ENCODE data around the gene MYO3A. TPM values are rescaled to one million over a fixed set of nuclear protein-coding genes. Genes with fewer than 3 reads are reported as not detected.

The MYO3A gene
- total RNA-seq, 1 experiment from 2014 or later = not detected

DNA sequence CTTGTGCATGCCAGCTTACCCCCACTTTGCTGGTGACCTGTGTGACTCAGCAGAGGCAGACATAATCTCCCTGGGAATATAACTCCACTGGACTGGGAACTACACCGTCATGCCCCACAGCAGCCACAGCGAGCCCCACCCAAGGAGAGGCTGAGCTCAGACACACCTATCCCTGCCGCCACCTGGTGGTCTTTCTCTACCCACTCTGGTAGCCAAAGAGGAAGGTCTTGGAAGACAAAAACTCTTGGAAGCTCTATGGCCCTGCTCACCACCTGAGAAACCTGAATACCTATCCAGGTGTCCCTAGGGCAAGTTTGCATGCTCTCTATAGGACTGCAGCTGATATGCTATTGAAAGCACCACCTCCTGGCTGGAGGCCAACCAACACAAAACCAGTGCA lies 48.1 kb downstream of the MYO3A start:
- Histone ChIP-seq H3K27ac (ENCODE audit: low read length) (no peak overlapping the region), H3K4me1 (ENCODE audit: control insufficient read depth, insufficient read depth, low read length) (no peaks in the 10 kb centered on the region), H3K4me3 (ENCODE audit: low read depth in 2 of 2, low read length in 2 of 2) (no peak overlapping the region), H3K9me3 (ENCODE audit: control insufficient read depth, insufficient read depth, low read depth, low read length) (no peaks in the 10 kb centered on the region), H3K27me3 (ENCODE audit: control insufficient read depth, insufficient read depth, low read length) (no peaks in the 10 kb centered on the region), H3K36me3 (ENCODE audit: control insufficient read depth, insufficient read depth, low read length) (no peaks in the 10 kb centered on the region)
- TF ChIP-seq REST (IDR thresholded peaks at IDR 0.05; ENCODE audit: insufficient read depth in 1 of 2, low read depth in 2 of 2, low read length in 1 of 2) = no peak
- no peak for TF ChIP-seq POLR2AphosphoS5 (IDR thresholded peaks at IDR 0.05; ENCODE audit: low read depth, low read length)
- TF ChIP-seq, protein P1, sequence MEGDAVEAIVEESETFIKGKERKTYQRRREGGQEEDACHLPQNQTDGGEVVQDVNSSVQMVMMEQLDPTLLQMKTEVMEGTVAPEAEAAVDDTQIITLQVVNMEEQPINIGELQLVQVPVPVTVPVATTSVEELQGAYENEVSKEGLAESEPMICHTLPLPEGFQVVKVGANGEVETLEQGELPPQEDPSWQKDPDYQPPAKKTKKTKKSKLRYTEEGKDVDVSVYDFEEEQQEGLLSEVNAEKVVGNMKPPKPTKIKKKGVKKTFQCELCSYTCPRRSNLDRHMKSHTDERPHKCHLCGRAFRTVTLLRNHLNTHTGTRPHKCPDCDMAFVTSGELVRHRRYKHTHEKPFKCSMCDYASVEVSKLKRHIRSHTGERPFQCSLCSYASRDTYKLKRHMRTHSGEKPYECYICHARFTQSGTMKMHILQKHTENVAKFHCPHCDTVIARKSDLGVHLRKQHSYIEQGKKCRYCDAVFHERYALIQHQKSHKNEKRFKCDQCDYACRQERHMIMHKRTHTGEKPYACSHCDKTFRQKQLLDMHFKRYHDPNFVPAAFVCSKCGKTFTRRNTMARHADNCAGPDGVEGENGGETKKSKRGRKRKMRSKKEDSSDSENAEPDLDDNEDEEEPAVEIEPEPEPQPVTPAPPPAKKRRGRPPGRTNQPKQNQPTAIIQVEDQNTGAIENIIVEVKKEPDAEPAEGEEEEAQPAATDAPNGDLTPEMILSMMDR (IDR thresholded peaks at IDR 0.05) = no peak
- no peak for TF ChIP-seq SIN3A (IDR thresholded peaks at IDR 0.05; ENCODE audit: borderline replicate concordance, insufficient read depth, low read depth, low read length)
- no peak for TF ChIP-seq TCF7L2 (IDR thresholded peaks at IDR 0.05; ENCODE audit: low read depth, low read length)
- in situ Hi-C loops (cut with HindIII; ENCODE audit: low pct_unique_long_range_greater_than_20kb, low sequenced_read_pairs) (no loop called here), intact Hi-C loops (cut with micrococcal nuclease; ENCODE audit: unreplicated experiment) (no loop called here)
- ChIA-PET POLR2A (no interaction called here), CTCF (no interaction called here)
- ATAC-seq (no peak), DNase-seq (ENCODE audit: low read depth, low spot score) (no peak)
- BruUV-seq (replicated peaks) = no TSS peak

GRCh38 chr10:25988583-25988982 lies 54.6 kb downstream of the MYO3A start:
- intact Hi-C loops (cut with micrococcal nuclease; ENCODE audit: unreplicated experiment) (no loop called here), in situ Hi-C loops (cut with HindIII; ENCODE audit: low pct_unique_long_range_greater_than_20kb, low sequenced_read_pairs) (no loop called here)
- H3K27ac ChIP-seq (ENCODE audit: low read length) = no peak overlapping the region
- TF ChIP-seq SIN3A (IDR thresholded peaks at IDR 0.05; ENCODE audit: borderline replicate concordance, insufficient read depth, low read depth, low read length) (no peak), POLR2AphosphoS5 (IDR thresholded peaks at IDR 0.05; ENCODE audit: low read depth, low read length) (no peak), REST (IDR thresholded peaks at IDR 0.05; ENCODE audit: insufficient read depth in 1 of 2, low read depth in 2 of 2, low read length in 1 of 2) (no peak), TCF7L2 (IDR thresholded peaks at IDR 0.05; ENCODE audit: low read depth, low read length) (no peak)
- TF ChIP-seq, protein P1 (IDR thresholded peaks at IDR 0.05) = no peak
- DNase-seq (ENCODE audit: low read depth, low spot score) (no peak), ATAC-seq (no peak)
- BruUV-seq (replicated peaks) = no TSS peak
- no peaks in the 10 kb centered on the region for H3K4me1 ChIP-seq (ENCODE audit: control insufficient read depth, insufficient read depth, low read length)
- ChIA-PET POLR2A (no interaction called here), CTCF (no interaction called here)
- no peaks in the 10 kb centered on the region for H3K36me3 ChIP-seq (ENCODE audit: control insufficient read depth, insufficient read depth, low read length)
- H3K4me3 ChIP-seq (ENCODE audit: low read depth in 2 of 2, low read length in 2 of 2) = no peak overlapping the region
- H3K9me3 ChIP-seq (ENCODE audit: control insufficient read depth, insufficient read depth, low read depth, low read length) = no peaks in the 10 kb centered on the region
- no peaks in the 10 kb centered on the region for H3K27me3 ChIP-seq (ENCODE audit: control insufficient read depth, insufficient read depth, low read length)
